ENCODE results near the gene DCAF17.

The DCAF17 gene

GRCh38 chr2:171389325-171389724 is 44.7 kb upstream of the DCAF17 start:
- Histone ChIP-seq H3K9ac (ENCODE audit: low read depth, low read length) (no peak overlapping the region), H3K4me3 (ENCODE audit: low read depth in 1 of 2, low read length in 2 of 2) (no peak overlapping the region), H3K27me3 (ENCODE audit: insufficient read depth, low read length, poor library complexity) (no peaks in the 10 kb centered on the region), H2AFZ (ENCODE audit: low read depth, low read length) (no peak overlapping the region), H3K36me3 (ENCODE audit: insufficient read depth, low read length) (0 out of 2 replicates have a peak, but pooled peaks cover 3% of the 10 kb centered on the region), H3K4me1 (ENCODE audit: insufficient read depth, low read length) (no peaks in the 10 kb centered on the region), H3K27ac (ENCODE audit: low read length) (no peak overlapping the region), H3K9me3 (ENCODE audit: insufficient read depth, low read length, severe bottlenecking) (no peaks in the 10 kb centered on the region), H3K79me2 (ENCODE audit: insufficient read depth, low read length) (no peaks in the 10 kb centered on the region), H3K4me2 (ENCODE audit: insufficient read depth, low read length) (no peak overlapping the region), H4K20me1 (ENCODE audit: insufficient read depth, low read length) (no peaks in the 10 kb centered on the region; the same call in 1 of the 2 replicates)
- no peak for ATAC-seq (ENCODE audit: insufficient read depth, low read depth)
- no peak for TF ChIP-seq CTCF (IDR thresholded peaks at IDR 0.05; ENCODE audit: borderline replicate concordance, extremely low read depth, low read length, poor library complexity, severe bottlenecking)
- TF ChIP-seq EZH2 (IDR thresholded peaks at IDR 0.05; ENCODE audit: borderline replicate concordance, low read depth, low read length, severe bottlenecking), result no peak
- DNase-seq, result no peak

- no peaks in the 10 kb centered on the region; the same call in 1 of the 2 replicates for H4K20me1 ChIP-seq (ENCODE audit: insufficient read depth, low read length)
- H3K27me3 ChIP-seq (ENCODE audit: insufficient read depth, low read length, poor library complexity), result no peaks in the 10 kb centered on the region
- H3K9me3 ChIP-seq (ENCODE audit: insufficient read depth, low read length, severe bottlenecking), result no peaks in the 10 kb centered on the region
- no peaks in the 10 kb centered on the region for H3K4me1 ChIP-seq (ENCODE audit: insufficient read depth, low read length)
- H3K4me2 ChIP-seq (ENCODE audit: insufficient read depth, low read length), result no peak overlapping the region
- H3K27ac ChIP-seq (ENCODE audit: low read length), result no peak overlapping the region
- TF ChIP-seq EZH2 (IDR thresholded peaks at IDR 0.05; ENCODE audit: borderline replicate concordance, low read depth, low read length, severe bottlenecking) (no peak), CTCF (IDR thresholded peaks at IDR 0.05; ENCODE audit: borderline replicate concordance, extremely low read depth, low read length, poor library complexity, severe bottlenecking) (no peak)
- H3K36me3 ChIP-seq (ENCODE audit: insufficient read depth, low read length), result 0 out of 2 replicates have a peak, but pooled peaks cover 3% of the 10 kb centered on the region
- no peak for DNase-seq
- H3K9ac ChIP-seq (ENCODE audit: low read depth, low read length), result no peak overlapping the region
- no peak overlapping the region for H3K4me3 ChIP-seq (ENCODE audit: low read depth in 1 of 2, low read length in 2 of 2)
- H3K79me2 ChIP-seq (ENCODE audit: insufficient read depth, low read length), result no peaks in the 10 kb centered on the region
- ATAC-seq (ENCODE audit: insufficient read depth, low read depth), result no peak
- H2AFZ ChIP-seq (ENCODE audit: low read depth, low read length), result no peak overlapping the region
These were observed 44.2 kb upstream of the DCAF17 start for GRCh38 chr2:171389780-171390179.

- Histone ChIP-seq H3K27me3 (ENCODE audit: insufficient read depth, low read length, poor library complexity) (no peaks in the 10 kb centered on the region), H3K4me2 (ENCODE audit: insufficient read depth, low read length) (no peak overlapping the region), H3K27ac (ENCODE audit: low read length) (no peak overlapping the region), H3K9me3 (ENCODE audit: insufficient read depth, low read length, severe bottlenecking) (no peaks in the 10 kb centered on the region), H3K36me3 (ENCODE audit: insufficient read depth, low read length) (0 out of 2 replicates have a peak, but pooled peaks cover 3% of the 10 kb centered on the region), H4K20me1 (ENCODE audit: insufficient read depth, low read length) (no peaks in the 10 kb centered on the region; the same call in 1 of the 2 replicates), H3K4me1 (ENCODE audit: insufficient read depth, low read length) (no peaks in the 10 kb centered on the region), H3K79me2 (ENCODE audit: insufficient read depth, low read length) (no peaks in the 10 kb centered on the region), H3K9ac (ENCODE audit: low read depth, low read length) (no peak overlapping the region), H3K4me3 (ENCODE audit: low read depth in 1 of 2, low read length in 2 of 2) (no peak overlapping the region), H2AFZ (ENCODE audit: low read depth, low read length) (no peak overlapping the region)
- TF ChIP-seq EZH2 (IDR thresholded peaks at IDR 0.05; ENCODE audit: borderline replicate concordance, low read depth, low read length, severe bottlenecking), result no peak
- no peak for TF ChIP-seq CTCF (IDR thresholded peaks at IDR 0.05; ENCODE audit: borderline replicate concordance, extremely low read depth, low read length, poor library complexity, severe bottlenecking)
- no peak for ATAC-seq (ENCODE audit: insufficient read depth, low read depth)
- DNase-seq, result no peak
These were observed 43.0 kb upstream of the DCAF17 start for GRCh38 chr2:171390941-171391516.

Data from DND-41 (cell line).